Coronary artery (tissue), 2 donors: Measurements from ENCODE around the gene GPRIN1.

Experiments
- DNase-seq: peaks from one replicate; pipeline ENCODE4 v3.0.0-alpha.2; 2017; ENCODE audit warnings: low spot score
- H3K27ac ChIP-seq, 2 donors: fragments of 200-600 bp; sonication (generic); one replicate each; pipeline ENCODE4 v1.5.1; 2016 to 2019
- H3K4me3 ChIP-seq: fragments of 200-600 bp; sonication (generic); 2 replicates; pipeline ENCODE4 v1.5.1; 2016; ENCODE audit warnings: mild to moderate bottlenecking, moderate library complexity
- TF ChIP-seq, protein P1 (sequence below): fragments of 200-600 bp; sonication (generic); IDR thresholded peaks from one replicate; pipeline ENCODE4 v1.5.1; 2019; ENCODE audit warnings: antibody characterized with exemption

Gene GPRIN1

DNA sequence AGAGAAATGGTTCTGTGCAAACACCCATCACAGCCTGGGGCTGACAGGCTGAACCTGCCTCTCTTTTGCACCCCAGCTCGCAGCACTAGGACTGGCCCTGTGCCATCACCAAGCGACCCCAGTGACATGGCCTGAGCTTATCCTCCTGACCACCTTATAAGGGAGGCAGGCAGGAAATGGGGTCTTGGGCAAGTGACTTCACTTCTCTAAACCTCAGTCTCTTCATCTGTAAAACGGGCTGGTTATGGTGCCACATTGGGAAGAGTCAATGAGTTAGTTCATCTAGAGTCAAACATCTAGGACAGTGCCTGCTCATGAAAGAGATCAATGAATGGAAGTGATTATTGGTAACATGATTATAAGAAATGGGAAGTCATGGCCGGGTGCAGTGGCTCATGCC is 14.2 kb upstream of the GPRIN1 start:
- DNase-seq: no peak

DNA sequence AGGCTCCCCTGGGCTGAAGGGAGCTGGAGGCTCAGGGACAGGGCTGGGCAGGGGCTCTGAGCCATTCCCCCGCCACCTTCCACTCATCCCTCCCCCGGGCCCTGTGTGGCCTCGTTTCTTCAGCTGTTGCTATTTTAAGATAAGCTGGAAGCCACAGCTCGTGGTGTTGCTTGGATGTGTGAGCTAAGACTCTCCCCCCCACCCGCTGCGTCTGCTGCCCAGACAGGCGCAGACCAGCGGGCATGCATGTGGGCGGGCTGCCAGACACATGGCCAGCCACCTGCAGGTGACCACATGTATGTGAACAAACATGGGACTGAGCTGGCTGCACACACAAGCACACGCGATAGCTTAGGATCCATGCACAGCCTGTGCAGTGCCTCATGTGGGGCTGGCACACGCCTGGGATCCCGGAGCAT is 11.7 kb upstream of the GPRIN1 start:
- no peak for DNase-seq
- TF ChIP-seq, protein P1, sequence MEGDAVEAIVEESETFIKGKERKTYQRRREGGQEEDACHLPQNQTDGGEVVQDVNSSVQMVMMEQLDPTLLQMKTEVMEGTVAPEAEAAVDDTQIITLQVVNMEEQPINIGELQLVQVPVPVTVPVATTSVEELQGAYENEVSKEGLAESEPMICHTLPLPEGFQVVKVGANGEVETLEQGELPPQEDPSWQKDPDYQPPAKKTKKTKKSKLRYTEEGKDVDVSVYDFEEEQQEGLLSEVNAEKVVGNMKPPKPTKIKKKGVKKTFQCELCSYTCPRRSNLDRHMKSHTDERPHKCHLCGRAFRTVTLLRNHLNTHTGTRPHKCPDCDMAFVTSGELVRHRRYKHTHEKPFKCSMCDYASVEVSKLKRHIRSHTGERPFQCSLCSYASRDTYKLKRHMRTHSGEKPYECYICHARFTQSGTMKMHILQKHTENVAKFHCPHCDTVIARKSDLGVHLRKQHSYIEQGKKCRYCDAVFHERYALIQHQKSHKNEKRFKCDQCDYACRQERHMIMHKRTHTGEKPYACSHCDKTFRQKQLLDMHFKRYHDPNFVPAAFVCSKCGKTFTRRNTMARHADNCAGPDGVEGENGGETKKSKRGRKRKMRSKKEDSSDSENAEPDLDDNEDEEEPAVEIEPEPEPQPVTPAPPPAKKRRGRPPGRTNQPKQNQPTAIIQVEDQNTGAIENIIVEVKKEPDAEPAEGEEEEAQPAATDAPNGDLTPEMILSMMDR: no peak
- H3K4me3 ChIP-seq: no peak overlapping the region
- H3K27ac ChIP-seq: no peak overlapping the region

More for the DNA sequence above, 14.2 kb upstream of the GPRIN1 start:
- TF ChIP-seq, protein P1: no peak
- Histone ChIP-seq H3K27ac (no peak overlapping the region), H3K4me3 (no peak overlapping the region)

DNA sequence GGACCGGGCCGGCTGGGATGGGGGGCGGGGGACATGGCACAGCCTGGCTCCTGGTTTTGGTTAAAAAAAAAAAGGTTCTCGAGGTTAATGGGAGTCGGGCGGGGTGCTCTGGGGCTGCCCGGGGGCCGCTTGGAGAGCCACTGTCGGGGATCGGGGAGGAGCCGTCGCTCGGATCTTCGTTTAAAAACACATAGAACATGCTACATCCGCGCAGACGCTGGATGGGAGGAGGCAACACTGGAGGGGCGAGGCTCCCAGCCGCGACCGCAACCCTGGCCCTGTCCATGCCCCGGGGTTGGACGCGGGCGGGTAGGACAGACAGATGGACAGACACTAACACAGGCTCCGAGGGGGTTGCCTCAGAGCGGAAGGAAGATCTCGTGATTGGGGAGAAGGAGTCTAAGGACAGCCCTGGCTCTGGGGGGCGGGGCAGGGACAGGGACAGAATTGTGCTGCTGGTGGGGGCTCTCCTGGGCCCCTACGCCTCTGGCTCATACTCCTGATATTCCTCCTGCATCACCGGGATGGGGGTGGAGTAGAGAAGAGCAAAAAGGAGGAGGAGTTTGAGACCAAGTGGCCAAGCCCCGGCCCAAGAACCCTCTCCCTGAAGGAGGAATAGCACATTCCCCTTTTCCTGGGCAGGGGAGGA is 10.5 kb upstream of the GPRIN1 start:
- TF ChIP-seq, protein P1: no peak
- H3K27ac ChIP-seq: no peak overlapping the region
- peak overlapping the region; percentile 52 for H3K4me3 ChIP-seq
- DNase-seq: no peak

DNA sequence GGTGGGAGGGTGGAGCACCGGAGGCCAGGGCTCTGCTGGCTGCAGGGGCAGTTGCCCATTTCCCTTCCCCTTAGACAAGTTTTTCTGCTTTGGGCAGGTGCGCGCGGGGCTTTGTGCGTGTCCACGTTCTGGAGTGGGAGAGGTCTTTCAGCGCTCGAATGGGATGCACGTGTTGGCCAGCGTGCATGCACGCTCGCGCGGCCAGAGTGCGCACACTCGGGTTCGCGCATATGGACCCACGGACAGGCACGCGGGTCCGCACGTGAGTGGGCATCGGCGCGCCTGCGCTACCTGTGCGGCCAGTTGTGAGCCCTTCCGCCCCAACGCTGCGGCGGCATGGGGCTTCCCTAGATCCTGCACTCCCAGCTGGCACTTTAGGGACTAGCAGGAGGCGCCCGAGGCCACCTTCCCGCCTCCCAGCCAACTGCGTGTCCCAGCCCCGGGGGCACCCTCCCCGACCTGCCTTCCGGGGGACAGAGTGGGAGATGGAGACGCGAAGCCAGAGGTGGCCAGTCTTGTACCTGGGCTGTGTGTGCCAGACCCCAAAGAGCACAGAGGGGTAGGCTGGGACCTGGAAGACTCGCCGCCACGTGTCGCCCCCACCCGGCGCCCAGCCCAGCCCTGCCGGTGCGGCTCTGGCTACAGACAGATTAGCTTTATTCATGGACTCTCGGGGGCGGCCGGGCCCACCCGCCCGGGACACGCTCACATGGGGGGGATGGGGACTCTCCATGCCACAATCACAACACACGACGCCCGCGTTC is 9.8 kb upstream of the GPRIN1 start:
- peak overlapping the region; percentile 52 for H3K4me3 ChIP-seq

DNA sequence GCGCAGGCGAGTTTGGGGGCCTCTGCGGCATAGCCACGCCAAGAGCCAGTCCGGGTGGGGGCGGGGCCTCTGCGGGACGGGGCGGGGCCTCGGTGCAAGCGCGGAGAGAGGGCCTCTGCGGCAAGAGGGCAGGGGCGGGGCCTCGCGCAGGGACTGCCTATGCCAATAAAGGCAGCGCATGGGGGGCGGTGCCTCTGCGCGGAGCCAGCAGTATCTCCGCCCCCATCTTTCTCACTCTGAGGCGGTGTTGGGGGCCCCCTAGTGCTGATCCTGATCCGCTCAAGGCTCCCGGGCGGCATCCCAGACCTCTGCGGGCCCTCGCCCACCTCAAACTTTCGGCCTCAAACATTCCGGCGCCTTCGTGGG is 9.2 kb upstream of the GPRIN1 start:
- DNase-seq: no peak
- TF ChIP-seq, protein P1: no peak
- Histone ChIP-seq H3K27ac (no peak overlapping the region), H3K4me3 (peak overlapping the region; percentile 46)

More for the DNA sequence above, 9.8 kb upstream of the GPRIN1 start:
- TF ChIP-seq, protein P1: no peak
- H3K27ac ChIP-seq: no peak overlapping the region
- no peak for DNase-seq

DNA sequence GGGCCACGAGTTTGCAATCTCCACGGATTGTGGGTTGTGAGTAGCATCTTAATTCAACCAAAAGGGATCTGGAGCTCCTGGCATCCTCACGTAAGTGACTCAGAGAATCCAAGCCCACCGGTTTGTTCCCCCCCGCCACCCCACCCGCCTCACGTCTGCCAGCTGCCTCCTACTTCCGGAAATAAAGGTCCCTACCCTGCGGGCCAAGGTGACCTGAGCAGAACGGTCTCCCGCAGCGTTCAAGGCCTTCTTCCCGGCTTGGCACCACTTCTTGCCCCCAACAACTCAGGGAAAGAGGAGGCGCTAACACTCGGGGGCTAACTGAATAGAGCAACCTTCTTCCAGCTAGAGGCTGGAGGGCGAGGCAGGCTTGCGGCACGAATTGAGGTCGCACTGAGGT is 8.8 kb upstream of the GPRIN1 start:
- TF ChIP-seq, protein P1: no peak
- no peak for DNase-seq
- Histone ChIP-seq H3K27ac (no peak overlapping the region), H3K4me3 (peak overlapping the region; percentile 46)

DNA sequence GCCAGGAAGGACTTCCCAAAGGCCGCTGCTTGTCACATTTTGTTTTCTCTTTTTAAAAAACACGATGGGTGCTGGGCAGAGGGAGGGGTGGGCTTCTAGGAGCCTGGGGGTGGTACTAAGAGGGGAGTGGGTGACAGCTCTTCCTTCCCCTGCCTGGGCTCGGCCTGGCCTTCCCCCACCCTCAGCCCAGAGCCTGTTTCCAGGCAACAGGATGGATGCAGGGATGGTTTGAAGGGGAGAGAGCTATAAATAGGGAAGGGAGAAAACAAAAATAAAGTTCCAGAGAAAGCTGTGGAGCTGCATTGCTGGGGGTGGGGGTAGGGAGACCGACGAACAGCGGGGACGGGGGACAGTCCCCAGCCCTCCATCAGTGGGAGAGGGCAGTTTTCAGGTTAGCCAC is 6.6 kb upstream of the GPRIN1 start:
- DNase-seq: no peak
- TF ChIP-seq, protein P1: no peak
- no peak overlapping the region for H3K27ac ChIP-seq
- H3K4me3 ChIP-seq: no peak overlapping the region
